Nucleus accumbens (tissue), 56 donors: Measurements from ENCODE around the gene UNC119B.

ENCODE experiments used
- DNase-seq, 56 donors: peaks; one replicate each; lab custom pipeline; 2025; lab: John Stamatoyannopoulos, UW

The UNC119B gene

GRCh38 chr12:120738252-120739030, 28.2 kb downstream of the UNC119B start:
- DNase-seq = peak in 1 of 56 donors; percentile 4

- DNase-seq = no peak
Observed at GRCh38 chr12:120739031-120739762, 28.9 kb downstream of the UNC119B start.

DNA sequence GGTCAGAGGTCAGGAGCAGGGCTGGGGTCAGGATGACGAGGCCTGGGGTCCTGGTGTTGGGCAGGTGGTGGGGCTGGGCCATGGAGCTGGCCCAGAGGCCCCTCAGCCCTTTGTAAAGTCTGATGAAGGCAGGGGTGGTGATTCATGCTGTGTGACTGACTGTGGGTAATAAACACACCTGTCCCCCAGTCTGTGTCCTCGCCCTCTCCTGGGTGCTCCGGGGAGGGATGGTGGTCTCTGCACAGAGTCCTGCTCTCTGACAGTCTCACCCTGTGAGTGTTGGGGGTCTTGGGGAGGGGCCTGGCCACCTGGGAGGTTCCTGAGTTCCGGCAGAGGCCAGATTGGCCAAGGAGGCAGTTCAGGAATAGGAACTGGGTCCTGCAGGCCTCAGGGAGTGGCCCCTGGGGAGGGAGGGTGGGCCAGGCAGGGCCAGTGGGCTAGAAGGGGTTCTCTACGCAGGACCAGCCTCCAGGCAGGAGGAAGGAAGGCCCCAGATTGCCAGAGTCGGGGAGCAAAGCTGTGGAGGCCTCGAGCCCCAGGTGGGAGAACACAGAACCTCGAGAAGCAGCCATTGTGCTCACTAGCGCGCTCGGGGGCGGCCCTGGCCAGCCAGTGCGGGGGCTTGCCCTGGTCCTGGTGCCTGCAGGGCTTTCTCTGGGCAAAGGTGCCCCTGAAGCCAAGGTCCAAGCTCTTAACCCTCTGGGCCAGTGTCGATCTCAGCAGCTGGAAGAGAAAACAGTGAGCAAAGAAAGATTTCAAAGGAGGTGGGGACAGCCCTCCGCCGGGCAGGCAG, 29.8 kb downstream of the UNC119B start:
- no peak for DNase-seq

GRCh38 chr12:120740871-120741270, 30.6 kb downstream of the UNC119B start:
- no peak for DNase-seq

GRCh38 chr12:120741476-120742421, 31.5 kb downstream of the UNC119B start:
- DNase-seq = no peak

- DNase-seq = no peak
Observed at GRCh38 chr12:120744922-120745493, 34.8 kb downstream of the UNC119B start.

DNA sequence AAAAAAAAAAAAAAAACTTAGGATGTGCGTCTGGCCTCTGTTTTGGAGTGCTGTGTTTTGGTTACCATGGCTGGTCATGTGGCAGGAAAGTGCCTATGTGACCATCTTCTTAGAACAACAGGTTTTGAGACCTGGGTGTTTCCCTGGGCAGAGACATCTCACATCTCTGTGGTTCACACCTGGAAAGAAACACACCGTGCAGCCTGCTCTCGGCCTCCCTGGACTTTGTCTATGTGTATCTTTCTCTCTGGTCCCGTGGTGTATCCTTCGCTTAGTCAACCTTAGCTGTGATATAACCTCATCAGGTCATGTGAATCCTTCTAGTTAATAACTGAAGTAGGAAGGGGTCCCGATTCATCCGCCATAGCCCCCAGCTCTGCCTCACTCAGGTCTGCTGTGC, 38.0 kb downstream of the UNC119B start:
- DNase-seq = no peak

- DNase-seq = no peak
Observed at GRCh38 chr12:120749256-120749655, 39.0 kb downstream of the UNC119B start.

DNA sequence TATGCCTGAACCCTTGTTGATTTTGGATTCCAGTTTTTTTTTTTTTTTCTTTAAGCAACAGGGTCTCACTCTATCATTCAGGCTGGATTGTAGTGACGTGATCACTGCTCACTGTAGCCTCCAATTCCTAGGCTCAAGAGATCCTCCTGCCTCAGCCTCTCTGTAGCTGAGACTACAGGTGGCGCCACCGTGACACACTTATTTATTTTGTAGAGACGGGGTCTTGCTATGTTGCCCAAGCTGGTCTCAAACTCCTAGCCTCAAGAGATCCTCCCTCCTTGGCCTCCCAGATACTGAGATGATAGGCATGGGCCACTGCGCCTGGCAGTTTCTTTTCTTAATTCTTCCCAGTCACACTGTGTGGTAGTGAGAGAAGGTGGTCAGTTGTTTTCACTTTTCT, 40.5 kb downstream of the UNC119B start:
- DNase-seq = no peak

DNA sequence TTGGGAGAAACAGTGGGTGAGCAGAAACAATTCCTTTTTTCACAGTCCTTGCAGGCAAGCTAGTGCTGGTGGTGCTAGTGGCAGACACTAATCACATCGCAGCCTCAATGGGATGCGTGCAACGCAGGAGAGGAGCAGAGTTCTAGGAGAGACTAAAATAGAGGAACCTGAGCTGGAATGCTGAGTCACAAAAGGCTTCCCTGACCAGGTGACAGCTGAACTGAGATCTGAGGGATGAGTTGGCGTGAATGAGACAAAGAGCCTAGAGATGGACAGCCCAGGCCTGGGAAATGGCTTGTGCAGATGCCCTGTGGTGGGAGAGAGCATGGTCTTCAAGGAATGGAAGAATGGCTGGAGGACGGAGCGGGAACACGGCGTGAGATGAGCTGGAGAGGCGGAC, 41.1 kb downstream of the UNC119B start:
- no peak for DNase-seq

DNA sequence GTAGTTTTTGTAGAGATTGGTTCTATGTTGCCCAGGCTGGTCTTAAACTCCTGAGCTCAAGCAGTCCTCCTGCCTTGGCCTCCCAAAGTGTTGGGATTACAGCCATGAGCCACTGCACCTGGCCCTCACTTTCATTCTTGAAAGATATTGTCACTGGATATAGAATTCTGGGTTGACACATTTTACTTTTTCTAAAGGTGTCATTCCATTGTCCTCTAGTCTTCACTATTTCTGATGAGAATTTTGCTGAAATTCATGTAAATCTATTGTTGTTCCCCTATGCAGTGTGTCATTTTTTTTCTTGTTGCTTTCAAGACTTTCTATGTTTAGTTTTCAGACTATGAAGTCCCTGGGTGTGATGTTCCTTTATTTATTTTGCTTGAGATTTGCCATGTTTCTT, 44.5 kb downstream of the UNC119B start:
- DNase-seq = no peak

- no peak for DNase-seq
Observed at GRCh38 chr12:120755269-120755668, 45.0 kb downstream of the UNC119B start.

DNA sequence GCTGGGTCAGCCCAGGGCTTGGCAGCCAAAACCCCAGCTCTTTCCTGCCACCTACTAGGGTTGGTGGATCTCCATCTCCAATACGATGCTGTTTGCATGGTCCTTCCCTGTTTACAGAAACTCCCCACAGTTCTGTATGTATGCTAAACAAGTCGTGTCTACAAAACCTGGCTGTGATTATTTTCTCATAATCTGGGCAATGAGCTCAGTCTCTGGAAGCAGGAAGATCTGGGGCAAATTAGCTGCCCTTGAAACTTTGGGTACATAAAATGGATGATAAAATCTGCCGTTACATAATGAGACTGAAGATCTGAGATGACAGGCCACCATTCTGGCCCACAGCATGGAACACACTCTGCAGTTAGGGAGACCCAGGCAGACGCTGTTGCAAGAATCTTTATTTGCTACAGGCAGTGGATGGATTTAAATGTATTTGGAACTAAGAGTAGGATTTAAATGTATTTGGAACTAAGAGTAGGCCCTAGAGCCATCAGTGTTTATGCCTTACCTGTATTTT, 47.0 kb downstream of the UNC119B start:
- no peak for DNase-seq

- no peak for DNase-seq
Observed at GRCh38 chr12:120757949-120758348, 47.7 kb downstream of the UNC119B start.

- no peak for DNase-seq
Observed at GRCh38 chr12:120758798-120759590, 48.7 kb downstream of the UNC119B start.

- DNase-seq = no peak
Observed at GRCh38 chr12:120759591-120760348, 49.5 kb downstream of the UNC119B start.

- no peak for DNase-seq
Observed at GRCh38 chr12:120760349-120761254, 50.3 kb downstream of the UNC119B start.
